Measurements from ENCODE around the gene CMSS1.

DNA sequence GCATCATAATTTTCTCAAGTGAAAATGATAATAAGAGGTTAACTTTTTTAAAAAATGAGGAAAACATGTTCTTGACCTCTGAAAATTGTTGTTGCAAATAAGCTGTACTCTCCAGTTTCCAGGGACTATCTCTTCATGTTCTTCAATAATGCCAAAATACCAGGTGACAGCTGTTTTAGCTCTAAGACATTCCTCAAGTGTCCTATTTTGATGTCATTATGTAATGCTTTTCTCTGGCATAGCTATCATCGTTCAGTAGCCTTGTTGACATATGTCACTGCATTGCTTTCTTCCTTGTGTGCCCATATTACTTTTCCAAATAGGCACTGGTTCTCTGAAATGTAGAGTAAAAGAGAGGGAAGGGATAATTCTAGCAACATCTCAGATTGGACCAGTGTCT, 302.4 kb downstream of the CMSS1 start:
- TF ChIP-seq POLR2A (IDR thresholded peaks at IDR 0.05; ENCODE audit: low read depth, low read length), result no peak
- TF ChIP-seq POLR2AphosphoS5 (IDR thresholded peaks at IDR 0.05; ENCODE audit: low read depth, low read length), result no peak
- TF ChIP-seq TAF1 (IDR thresholded peaks at IDR 0.05; ENCODE audit: borderline replicate concordance, low read depth, low read length), result no peak
